Measurements from ENCODE around the gene NEB. TPM values are rescaled to one million over a fixed set of nuclear protein-coding genes. Genes with fewer than 3 reads are reported as not detected.

NEB gene
- polyA plus RNA-seq (ENCODE audit: insufficient read length in 12 of 12) = 1,000 to 10,000 TPM in 8 of 12 donors, 100 to 1,000 TPM in 4; 667 to 7,283 (median 1,536) TPM
- long read RNA-seq, donor 1 = 0 reads
- long read RNA-seq, donor 2, partial matches to known transcripts = 814 of 816 reads
- long read RNA-seq, donor 2, other reads (novel, unspliced or antisense) = 0 of 816 reads
- long read RNA-seq, donor 3, partial matches to known transcripts = 209 of 213 reads
- long read RNA-seq, donor 3, other reads (novel, unspliced or antisense) = 0 of 213 reads
- long read RNA-seq, donor 4, partial matches to known transcripts = 179 of 180 reads
- long read RNA-seq, donor 4, other reads (novel, unspliced or antisense) = 0 of 180 reads
- long read RNA-seq, donor 5, partial matches to known transcripts = 813 of 816 reads
- long read RNA-seq, donor 5, other reads (novel, unspliced or antisense) = 0 of 816 reads
- long read RNA-seq, donor 6, partial matches to known transcripts = 130 of 134 reads
- long read RNA-seq, donor 6, other reads (novel, unspliced or antisense) = 0 of 134 reads
- long read RNA-seq, donor 7, partial matches to known transcripts = 125 of 130 reads
- long read RNA-seq, donor 7, other reads (novel, unspliced or antisense) = 0 of 130 reads
- long read RNA-seq, donor 8, partial matches to known transcripts = 964 of 972 reads
- long read RNA-seq, donor 8, other reads (novel, unspliced or antisense) = 0 of 972 reads
- long read RNA-seq, donor 9, partial matches to known transcripts = 34 of 34 reads
- long read RNA-seq, donor 9, other reads (novel, unspliced or antisense) = 0 of 34 reads
- long read RNA-seq, donor 10, partial matches to known transcripts = 857 of 858 reads
- long read RNA-seq, donor 10, other reads (novel, unspliced or antisense) = 0 of 858 reads
- long read RNA-seq, donor 11, partial matches to known transcripts = 181 of 182 reads
- long read RNA-seq, donor 11, other reads (novel, unspliced or antisense) = 0 of 182 reads

- DNase-seq = peak; percentile 33
Observed at GRCh38 chr2:151733771-151734672, at the start of gene NEB. Gene NEB, minus strand, starts transcription at chr2:151734476. Its CDS starts 1,320 bp downstream, at chr2:151733156.

GRCh38 chr2:151783133-151783520 lies 48.9 kb upstream of the NEB start:
- DNase-seq = no peak

DNA sequence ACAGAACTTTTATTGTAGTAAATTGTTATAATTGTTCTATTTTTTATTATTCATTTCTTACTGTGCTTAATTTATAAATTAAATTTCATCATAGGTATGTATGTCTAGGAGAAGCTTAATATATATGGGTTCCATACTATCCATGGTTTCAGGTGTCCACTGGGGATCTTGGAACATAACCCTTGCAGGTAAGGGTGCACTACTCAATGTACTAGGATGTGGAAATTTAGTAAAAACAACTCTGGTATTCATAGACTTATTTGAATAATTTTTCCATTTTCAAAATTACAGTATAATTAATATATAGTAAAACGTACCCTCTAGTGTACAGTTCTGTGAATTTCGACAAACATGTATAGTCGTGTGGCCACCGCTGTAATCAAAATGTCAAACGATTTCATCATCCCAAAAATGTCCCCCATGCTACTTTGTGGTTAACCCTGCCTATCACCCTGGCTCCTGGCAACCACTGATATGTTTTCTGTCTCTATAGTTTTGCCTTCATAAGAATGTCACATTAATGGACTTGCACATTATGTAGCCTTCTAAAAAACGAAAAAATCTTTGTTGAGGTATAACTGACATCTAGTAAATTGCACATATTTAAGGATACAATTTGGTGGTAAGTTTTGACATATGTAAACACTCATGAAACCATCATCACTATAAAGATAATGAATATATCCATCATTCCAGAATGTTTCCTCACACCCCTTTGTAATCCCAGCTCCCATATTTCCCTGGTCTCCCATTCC lies 48.3 kb upstream of the NEB start:
- no peak for DNase-seq

DNA sequence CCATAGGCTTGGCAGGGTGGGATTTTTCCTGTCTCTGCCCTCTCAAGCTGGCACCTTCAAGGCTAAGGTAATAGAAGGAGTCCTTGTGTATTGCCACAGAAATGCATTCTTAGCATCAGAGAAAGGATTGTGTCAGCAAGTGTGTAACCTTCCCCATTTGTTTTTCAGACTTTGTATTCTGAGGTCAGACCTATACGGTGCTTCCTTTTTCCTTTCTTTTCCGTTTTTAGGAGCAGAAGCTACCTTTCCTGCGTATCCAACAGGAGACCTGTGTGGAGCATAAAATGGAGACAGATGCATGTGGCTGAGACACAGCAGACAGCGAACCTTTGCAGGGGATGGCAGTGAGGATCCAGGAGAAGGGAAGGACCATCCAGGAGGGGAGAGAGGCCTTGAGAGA lies 47.4 kb upstream of the NEB start:
- no peak for DNase-seq

DNA sequence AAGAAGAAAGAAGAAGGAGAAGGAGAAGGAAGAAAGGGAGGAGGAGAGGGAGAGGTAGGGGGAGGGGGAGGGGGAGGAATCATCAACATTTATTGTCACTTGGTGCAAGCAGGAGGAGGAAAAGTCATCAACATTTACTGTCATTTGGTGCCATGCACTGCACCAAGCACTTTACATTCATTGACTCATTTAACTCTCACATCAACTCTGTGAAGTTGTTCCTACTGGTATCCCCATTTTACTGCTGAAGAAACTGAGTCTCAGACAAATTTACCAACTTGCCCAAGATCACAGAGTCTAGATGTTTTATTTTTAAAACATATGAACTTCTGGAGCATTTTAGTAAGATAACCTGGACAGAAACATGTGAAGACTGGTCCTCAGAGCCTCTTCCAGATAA lies 46.7 kb upstream of the NEB start:
- no peak for DNase-seq

DNA sequence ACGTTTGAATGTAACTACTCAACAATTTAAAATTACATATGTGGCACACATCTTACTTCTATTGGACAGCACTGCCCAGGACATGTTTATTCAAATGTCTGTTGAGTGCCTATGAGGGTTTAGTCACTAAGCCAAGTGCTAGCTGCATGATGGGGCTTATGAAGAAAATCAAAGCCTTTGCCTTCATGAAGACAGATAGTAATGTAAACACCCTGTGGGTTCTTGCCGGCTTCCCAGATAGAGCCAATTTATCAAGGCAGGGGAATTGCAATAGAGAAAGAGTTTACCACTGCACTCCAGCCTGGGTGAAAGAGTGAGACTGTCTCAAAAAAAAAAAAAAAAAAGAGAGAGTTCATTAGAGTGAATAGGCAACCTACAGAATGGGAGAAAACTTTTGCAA lies 43.7 kb upstream of the NEB start:
- DNase-seq = no peak

DNA sequence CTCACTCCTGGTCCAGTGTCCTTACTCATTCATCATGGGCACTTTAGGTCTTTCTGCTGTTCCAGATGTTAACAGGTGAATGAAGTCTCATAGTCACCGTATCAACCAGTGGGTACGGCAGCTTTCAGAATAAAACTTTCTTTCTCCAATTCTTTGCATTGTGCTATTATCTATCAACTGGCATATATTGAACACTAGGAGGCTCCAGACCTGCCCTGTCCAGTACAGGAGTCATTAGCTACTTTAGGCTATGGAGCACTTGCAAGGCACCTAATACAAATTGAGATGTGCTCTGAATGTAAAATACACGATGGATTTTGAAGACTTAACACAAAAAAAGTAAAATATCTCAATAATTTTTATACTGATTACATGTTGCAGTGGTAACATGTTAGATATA lies 43.2 kb upstream of the NEB start:
- no peak for DNase-seq

GRCh38 chr2:151776367-151776766 lies 42.1 kb upstream of the NEB start:
- DNase-seq = no peak

GRCh38 chr2:151775057-151775740 lies 40.9 kb upstream of the NEB start:
- DNase-seq = no peak

- DNase-seq = no peak
Observed at GRCh38 chr2:151774506-151774905, 40.2 kb upstream of the NEB start.

GRCh38 chr2:151771599-151772358 lies 37.5 kb upstream of the NEB start:
- DNase-seq = peak; percentile 25

DNA sequence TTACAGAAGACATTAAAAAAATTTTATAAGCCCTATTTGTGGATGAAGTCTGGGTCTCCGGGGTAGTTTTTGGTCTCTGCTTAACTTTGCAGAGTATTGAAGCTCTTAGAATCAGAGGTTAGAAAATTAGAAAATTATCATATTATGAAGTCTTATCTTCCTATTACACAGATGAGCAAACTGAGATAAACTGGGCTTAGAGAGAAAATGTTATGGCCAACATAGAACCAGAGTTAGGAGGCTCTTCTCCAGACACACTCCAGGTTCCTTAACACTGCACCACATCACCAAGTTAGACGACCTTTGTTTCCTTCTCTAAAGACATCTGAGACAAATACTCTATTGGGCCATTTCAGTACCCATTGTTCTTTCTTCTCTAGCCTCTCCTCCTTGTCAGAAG lies 36.7 kb upstream of the NEB start:
- DNase-seq = no peak

DNA sequence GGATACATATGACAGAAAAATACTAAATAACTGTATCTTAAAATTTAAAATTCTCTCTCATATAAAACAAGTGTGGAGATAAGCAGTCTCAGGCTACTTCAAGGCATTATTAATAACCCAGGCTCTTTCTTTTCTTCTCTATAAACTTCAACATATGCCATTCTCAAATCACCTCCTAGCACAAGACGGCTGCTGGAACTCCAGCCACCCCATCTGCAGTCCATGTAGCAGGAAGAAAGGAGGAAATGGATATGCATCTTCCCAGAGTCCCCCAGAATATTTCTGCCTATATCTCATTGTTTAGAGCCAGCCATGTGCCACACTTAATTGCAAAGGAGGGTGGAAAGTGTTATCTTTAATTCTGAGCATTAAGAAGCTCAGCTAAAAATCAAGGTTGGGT lies 35.3 kb upstream of the NEB start:
- DNase-seq = no peak

GRCh38 chr2:151767536-151767935 lies 33.3 kb upstream of the NEB start:
- no peak for DNase-seq

DNA sequence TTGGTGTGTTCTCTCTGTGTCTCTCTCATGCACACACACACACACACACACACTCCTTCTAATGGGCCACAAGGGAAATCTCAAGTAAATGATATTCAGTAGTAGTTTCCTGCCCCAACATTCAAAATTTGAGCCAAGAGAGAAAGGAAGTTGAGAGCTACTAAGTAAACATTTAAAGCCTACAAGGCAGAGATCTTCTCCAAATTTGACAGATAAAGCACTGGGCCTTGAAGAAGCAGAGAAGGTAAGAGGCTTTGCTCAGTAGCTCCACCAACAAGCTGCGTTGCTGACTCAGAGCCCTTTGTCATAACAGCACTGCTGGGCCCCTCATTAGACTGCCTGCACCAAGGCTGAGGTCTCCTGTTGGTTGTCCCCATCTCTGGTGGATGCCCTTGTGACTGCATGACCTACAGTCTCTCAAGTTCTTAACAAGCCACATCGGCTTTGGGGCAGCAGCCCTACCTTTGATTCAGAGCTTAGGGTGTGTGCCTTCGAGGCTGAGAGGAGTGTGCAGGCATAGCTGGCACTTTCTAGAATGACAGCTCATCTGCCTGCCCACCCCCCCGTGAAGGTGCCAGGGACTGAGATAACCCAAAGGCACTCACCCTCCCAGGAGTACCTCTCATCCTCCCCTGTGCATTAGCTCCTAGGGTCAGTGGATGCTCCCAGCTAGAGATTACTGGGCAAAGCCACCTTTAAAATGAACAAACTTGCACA lies 32.3 kb upstream of the NEB start:
- no peak for DNase-seq

DNA sequence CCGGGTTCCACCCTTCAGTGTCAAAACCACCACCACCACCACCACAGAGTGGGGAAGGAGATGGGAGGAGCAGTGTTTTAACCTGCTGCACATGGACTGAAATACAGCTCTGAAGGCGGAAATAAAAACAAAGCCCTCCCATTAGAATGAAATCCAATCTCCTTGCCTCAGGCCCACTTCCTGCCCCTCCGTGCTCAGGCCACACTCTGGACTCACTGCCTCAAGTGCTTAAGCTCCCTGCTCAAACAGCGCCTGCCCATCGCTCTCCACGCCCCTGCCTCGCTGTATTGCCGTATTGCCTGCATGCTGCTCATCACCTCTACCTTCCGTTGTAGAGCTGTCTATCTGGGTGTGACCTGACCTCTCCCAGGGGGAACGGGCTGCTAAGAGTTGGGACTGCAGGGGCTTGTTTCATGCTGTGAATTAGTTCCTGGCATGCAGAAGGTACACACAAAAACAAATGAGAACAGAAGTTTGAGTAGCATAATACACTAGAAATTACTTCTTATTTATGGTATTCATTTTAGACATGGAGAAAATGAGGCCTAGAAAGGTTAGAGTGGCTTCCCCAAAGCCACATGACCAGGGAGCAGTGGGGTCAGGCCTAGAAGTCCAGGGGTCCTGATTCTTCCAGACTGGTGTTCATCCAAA lies 31.6 kb upstream of the NEB start:
- DNase-seq = no peak

GRCh38 chr2:151762694-151763093 lies 28.4 kb upstream of the NEB start:
- DNase-seq = no peak

GRCh38 chr2:151761687-151762086 lies 27.4 kb upstream of the NEB start:
- no peak for DNase-seq
